DMS53 treated with DMSO at 0.1 percent for 48 hours (cell line): ENCODE results near the gene KIF3A.
A peak's percentile ranks its signal among the peaks of the same experiment; 100 is the strongest.

Source experiments
- DNase-seq: peaks from one replicate; lab custom pipeline; 2025; ENCODE audit not compliant: unreplicated experiment; lab: John Stamatoyannopoulos, UW

The KIF3A gene

GRCh38 chr5:132771503-132771998, 34.2 kb upstream of the KIF3A start:
- DNase-seq = no peak

GRCh38 chr5:132770476-132771159, 33.3 kb upstream of the KIF3A start:
- no peak for DNase-seq

- no peak for DNase-seq
Observed at GRCh38 chr5:132768485-132768868, 31.1 kb upstream of the KIF3A start.

GRCh38 chr5:132767150-132767549, 29.8 kb upstream of the KIF3A start:
- DNase-seq = no peak

GRCh38 chr5:132766806-132767055, 29.4 kb upstream of the KIF3A start:
- no peak for DNase-seq

GRCh38 chr5:132766020-132766805, 28.9 kb upstream of the KIF3A start:
- no peak for DNase-seq

GRCh38 chr5:132765311-132766019, 28.1 kb upstream of the KIF3A start:
- DNase-seq = no peak

- DNase-seq = no peak
Observed at GRCh38 chr5:132764671-132765238, 27.4 kb upstream of the KIF3A start.

- DNase-seq = no peak
Observed at GRCh38 chr5:132764051-132764450, 26.7 kb upstream of the KIF3A start.

GRCh38 chr5:132763181-132764036, 26.1 kb upstream of the KIF3A start:
- no peak for DNase-seq

GRCh38 chr5:132762246-132763000, 25.1 kb upstream of the KIF3A start:
- no peak for DNase-seq

GRCh38 chr5:132761321-132762240, 24.2 kb upstream of the KIF3A start:
- no peak for DNase-seq

- no peak for DNase-seq
Observed at GRCh38 chr5:132760601-132761317, 23.4 kb upstream of the KIF3A start.

GRCh38 chr5:132760049-132760420, 22.7 kb upstream of the KIF3A start:
- no peak for DNase-seq

GRCh38 chr5:132759114-132760048, 22.0 kb upstream of the KIF3A start:
- DNase-seq = peak; percentile 14

GRCh38 chr5:132758451-132758850, 21.1 kb upstream of the KIF3A start:
- no peak for DNase-seq

GRCh38 chr5:132756542-132756941, 19.2 kb upstream of the KIF3A start:
- DNase-seq = no peak
